Inflammatory macrophage treated with lipopolysaccharide for 4 hours (primary cell): Measurements from ENCODE around the gene SGSH.
A peak's percentile ranks its signal among the peaks of the same experiment; 100 is the strongest.

Experiments
- DNase-seq: peaks from one replicate; pipeline ENCODE4 v3.0.0-alpha.2; 2020

SGSH gene

DNA sequence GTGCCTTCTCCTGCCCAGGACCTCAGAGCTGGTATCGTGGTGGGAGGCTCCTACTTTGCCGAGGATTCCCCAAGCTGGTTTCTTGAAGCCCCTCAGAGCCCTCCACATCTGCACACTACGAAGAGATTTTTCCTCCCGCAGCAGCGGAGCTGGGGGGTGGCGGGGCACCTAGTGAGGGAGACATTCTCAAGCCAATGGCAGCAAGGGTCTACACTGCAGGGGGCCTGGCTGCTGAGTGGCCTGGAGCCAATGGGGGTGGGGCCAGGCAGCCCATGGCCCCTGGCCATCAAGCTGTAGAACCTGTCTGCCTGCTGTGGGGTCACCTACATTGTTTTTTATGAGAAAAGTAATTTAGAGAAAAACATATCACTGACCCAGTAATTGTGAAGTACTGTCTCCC lies 5.1 kb upstream of the SGSH start:
- DNase-seq, result no peak

- no peak for DNase-seq
Measured at GRCh38 chr17:80224683-80225082, 4.5 kb upstream of the SGSH start.

GRCh38 chr17:80223838-80224497 lies 3.8 kb upstream of the SGSH start:
- no peak for DNase-seq

DNA sequence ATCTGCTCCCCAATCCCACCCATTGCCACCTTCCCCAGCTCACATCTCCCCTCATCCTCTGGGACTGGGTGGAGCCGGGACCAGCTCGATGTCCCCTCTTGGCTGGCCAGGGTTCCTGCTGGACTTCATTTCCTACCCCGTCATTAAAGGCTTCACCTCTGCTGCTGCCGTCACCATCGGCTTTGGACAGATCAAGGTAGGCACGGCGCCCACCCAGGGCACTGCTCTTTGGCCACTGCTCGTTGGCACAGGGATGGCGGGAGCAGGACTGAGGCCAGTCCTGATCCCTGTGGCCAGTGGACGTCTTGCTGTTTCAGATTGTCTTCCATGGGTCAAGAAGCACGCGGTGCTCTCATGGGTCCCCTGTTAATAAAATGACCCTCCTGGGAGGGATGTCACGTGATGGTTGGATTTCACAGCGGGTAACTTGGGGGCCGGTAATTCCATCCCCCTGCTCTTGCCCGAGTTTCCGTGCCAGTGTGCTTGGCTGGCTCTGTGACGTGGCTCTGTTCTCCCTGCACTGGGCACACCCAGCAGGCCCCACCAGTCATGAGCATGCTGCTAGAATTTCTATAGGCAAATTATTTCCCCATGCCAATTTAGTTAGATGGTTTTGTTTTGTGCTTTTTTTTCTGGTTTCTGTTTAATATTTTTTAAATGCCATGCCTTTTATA lies 3.1 kb upstream of the SGSH start:
- DNase-seq, result no peak

- DNase-seq, result no peak
Measured at GRCh38 chr17:80222376-80223141, 2.4 kb upstream of the SGSH start.

GRCh38 chr17:80221351-80222105 lies 1.4 kb upstream of the SGSH start:
- no peak for DNase-seq

DNA sequence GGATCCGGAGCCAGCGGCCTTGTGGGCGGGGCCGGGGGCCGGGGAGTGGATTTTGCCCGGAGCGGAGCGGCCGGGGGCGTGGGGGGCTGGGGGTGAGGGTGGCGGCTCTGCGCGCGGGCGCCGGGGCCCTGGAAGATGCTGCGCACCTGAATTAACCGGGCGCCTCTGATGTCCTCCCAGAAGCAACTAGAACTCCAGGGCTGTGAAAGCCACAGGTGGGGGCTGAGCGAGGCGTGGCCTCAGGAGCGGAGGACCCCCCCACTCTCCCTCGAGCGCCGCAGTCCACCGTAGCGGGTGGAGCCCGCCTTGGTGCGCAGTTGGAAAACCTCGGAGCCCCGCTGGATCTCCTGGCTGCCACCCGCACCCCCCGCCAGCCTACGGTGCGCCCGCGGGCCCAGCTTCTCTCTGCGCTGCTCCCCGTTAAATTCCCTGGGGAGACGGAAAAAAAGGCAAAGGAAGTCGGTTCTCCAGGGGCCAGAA lies 643 bp upstream of the SGSH start:
- DNase-seq, result no peak

- no peak for DNase-seq
Measured at GRCh38 chr17:80219763-80220053, 425 bp downstream of the SGSH start.

- peak; percentile 94 for DNase-seq
Measured at GRCh38 chr17:80219013-80219762, 945 bp downstream of the SGSH start.

GRCh38 chr17:80218391-80218790 lies 1.7 kb downstream of the SGSH start:
- DNase-seq, result no peak

- DNase-seq, result no peak
Measured at GRCh38 chr17:80217703-80218362, 2.3 kb downstream of the SGSH start.

GRCh38 chr17:80216473-80217456 lies 3.4 kb downstream of the SGSH start:
- DNase-seq, result no peak

- DNase-seq, result no peak
Measured at GRCh38 chr17:80214878-80215210, 5.3 kb downstream of the SGSH start.

DNA sequence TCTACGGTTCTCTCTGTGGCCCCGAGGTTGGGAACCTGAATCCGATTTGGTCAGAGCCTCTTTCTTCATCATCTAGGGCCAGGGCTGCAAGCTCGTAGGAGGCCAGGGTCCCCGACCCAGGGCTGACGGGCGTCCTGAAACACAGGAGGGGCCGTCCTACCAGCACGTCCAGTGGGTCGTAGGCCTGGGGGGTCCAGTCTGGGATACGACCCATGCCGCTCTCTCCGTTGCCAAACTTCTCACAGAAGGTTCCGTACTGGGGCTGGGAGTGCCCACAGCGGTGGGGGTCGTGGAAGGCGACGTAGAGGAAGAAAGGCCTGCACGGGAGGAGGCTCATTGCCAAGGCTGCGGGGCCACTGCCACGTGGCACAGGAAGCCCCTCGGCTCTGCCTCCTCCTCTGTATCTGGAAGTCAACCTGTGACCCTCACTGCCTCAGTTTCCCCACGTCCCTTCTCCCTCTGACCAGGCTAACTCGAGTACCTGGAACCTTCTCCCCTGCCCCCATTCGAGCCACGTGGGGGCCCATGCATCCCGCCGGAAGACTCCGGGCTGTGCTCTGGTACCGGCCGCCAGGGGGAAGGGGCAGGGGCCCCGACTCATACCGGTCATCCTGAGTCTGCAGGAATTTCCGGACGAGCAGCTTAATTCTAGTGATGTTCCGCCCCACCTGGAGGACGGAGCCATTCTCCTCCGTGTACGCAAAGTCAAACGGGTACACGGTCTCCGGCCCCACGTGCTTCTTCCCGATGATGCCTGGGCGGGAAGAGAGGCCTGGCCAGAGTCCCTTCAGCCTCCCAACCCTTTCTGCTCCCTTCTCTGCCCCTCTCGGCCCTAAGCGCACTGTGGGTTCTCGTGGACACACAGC lies 5.9 kb downstream of the SGSH start:
- no peak for DNase-seq

DNA sequence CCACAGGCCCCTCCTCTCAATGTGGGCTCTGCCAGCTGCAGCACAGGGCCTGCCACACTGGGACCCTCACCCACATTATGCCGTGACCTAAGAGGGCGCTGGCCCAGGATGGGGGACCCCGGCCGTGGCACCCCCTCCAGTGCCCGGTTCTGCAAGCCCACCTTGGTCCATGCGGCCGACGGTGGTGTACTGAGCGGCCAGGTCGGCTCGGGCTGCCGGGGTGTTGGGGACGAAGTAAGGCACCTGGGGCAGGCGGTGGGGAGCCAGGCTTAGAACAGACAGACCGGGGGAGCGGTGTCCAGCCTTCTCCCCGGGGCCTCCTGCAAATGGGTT lies 6.5 kb downstream of the SGSH start:
- DNase-seq, result no peak

GRCh38 chr17:80212962-80213642 lies 7.0 kb downstream of the SGSH start:
- DNase-seq, result peak; percentile 89

GRCh38 chr17:80212511-80212910 lies 7.6 kb downstream of the SGSH start:
- DNase-seq, result peak; percentile 1

DNA sequence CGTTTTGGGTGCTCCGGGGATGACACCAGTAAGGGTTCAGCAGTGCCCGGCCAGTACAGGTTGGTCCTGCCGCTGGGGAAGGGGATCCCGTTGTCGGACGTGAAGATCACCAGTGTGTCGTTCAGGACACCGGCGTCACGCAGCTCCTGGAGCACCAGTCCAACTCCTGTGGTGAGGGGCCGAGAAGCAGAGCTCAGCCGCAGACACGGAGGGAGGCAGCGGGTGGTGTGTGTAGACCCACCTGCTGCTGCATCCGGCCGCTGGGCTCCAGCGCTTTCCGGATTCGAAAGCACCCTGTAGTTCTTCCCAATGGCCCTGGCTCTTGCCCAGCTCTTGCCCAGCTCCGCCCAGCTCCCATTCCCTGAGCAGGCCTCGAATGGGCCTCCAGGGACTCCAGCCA lies 8.0 kb downstream of the SGSH start:
- DNase-seq, result no peak

DNA sequence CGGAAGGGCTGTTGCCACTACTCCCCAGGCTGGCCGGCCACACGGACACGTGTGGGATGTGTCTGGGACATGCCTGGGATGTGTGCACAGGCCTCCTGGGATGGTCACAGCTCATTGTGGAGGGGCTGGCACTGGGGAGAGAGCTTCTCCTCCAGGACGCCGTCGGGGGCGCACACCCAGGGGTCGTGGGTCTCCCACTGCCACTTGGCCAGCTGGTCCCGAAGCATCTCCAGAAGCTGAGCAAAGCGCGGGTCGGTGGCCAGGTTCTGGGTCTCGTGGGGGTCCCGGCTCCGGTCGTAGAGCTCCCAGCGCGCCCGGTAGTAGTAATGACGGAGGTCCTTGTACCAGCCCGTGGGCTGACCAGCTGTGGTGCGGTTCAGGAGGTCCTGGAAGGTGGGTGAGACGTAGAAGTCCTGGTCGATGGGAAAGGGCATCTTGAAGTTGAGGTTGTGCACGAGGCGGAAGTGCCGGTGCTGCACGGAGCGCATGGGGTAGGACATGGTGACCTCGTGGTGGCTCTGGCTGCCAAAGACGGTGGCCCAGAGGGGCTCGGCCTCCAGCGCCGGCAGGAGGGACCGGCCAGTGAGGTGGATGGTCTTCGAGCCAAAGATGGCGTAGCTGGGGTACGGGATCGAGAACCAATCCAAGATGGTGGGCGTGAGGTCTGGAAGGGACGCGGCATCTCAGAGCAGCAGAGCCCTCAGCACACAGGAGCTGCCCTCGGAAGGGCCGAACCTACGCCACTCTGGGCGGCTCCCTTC lies 9.6 kb downstream of the SGSH start:
- no peak for DNase-seq
